ENCODE data around the gene CKLF.
"Not testable (repeated sequence)": the region's sequence is repeated elsewhere in the genome, so short reads cannot be mapped to it uniquely, and the experiment has no call there.

CKLF gene

GRCh38 chr16:66592241-66592640, 39.9 kb downstream of the CKLF start:
- in situ Hi-C loops (cut with HindIII; ENCODE audit: low sequenced_read_pairs): no loop called here

- in situ Hi-C loops (cut with HindIII; ENCODE audit: low sequenced_read_pairs): no loop called here
Observed at GRCh38 chr16:66592814-66593213, 40.4 kb downstream of the CKLF start.

- in situ Hi-C loops (cut with HindIII; ENCODE audit: low sequenced_read_pairs): no loop called here
Observed at GRCh38 chr16:66594739-66595138, 42.4 kb downstream of the CKLF start.

DNA sequence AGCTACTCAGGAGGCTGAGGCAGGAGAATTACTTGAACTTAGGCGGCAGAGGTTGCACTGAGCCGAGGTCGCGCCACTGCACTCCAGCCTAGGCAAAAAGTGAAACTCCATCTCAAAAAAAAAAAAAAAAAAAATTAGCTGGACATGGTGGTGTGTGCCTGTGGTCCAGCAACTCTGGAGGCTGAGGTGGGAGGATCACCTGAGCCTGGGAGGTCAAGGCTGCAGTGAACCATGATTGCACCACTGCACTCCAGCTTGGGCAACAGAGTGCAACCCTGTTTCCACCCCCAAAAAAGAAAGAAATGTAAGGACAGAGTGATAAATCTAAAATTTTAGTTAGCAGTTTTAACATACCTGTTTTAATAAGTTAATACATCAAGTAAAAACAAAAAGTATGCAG, 44.2 kb downstream of the CKLF start:
- in situ Hi-C loops (cut with HindIII; ENCODE audit: low sequenced_read_pairs): not testable (repeated sequence)

- in situ Hi-C loops (cut with HindIII; ENCODE audit: low sequenced_read_pairs): no loop called here
Observed at GRCh38 chr16:66596986-66597848, 44.8 kb downstream of the CKLF start.

DNA sequence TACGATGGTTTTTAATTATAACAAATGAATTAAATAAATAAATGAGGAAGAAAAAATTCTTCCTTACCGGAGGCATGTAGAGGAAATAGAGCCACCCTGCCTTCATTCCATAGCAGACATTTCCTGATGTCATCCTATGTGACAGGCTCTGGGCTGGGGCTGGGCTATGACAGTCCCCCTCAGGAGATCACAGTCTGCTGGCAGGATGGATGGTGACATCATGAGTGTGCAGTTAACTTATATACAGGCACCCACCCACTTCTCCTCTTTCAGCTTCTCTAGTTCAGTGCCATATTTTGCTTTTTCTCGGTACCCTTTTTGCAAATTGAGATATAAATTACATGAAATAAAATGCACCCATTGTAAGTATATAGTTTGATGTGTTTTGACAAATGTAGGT, 45.7 kb downstream of the CKLF start:
- in situ Hi-C loops (cut with HindIII; ENCODE audit: low sequenced_read_pairs): no loop called here

DNA sequence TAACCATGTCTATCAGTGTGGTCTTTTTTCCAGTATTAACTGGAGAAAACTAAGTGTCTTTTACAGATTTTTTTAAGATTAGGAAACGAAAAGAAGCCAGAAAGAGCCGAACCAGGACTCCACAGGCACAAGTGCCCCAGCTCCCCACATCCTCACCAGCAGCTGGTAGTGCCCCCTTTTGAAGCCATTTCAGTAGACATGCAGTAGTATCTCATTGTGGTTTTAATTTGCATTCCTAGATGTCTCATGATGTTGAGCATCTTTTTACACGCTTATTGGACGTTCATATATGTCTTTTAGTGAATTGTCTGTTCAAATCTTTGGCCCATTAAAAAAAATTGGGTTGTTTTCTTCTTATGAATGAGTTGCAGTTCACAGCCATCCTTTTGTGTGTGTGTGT, 47.4 kb downstream of the CKLF start:
- in situ Hi-C loops (cut with HindIII; ENCODE audit: low sequenced_read_pairs): no loop called here

DNA sequence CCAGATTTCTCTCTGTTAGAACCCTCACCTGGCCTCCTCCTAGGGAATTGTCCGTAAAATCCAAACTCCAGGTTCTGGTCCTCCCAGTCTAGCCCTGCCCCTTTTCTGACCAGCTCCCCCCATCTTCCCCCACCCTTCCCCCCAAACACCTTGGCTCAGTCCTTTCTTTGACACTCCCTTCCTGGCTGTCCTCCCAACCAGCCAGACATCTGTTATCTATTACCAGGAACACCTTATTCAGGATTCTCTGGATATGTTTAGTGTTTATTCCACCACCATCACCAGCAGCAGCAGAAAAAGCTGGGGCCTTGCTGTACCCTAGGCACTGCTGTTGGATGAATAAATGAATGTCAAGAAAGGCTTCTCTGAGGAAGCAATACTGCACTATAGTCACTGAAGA, 48.1 kb downstream of the CKLF start:
- in situ Hi-C loops (cut with HindIII; ENCODE audit: low sequenced_read_pairs): no loop called here

- in situ Hi-C loops (cut with HindIII; ENCODE audit: low sequenced_read_pairs): no loop called here
Observed at GRCh38 chr16:66601471-66601870, 49.1 kb downstream of the CKLF start.

- in situ Hi-C loops (cut with HindIII; ENCODE audit: low sequenced_read_pairs): no loop called here
Observed at GRCh38 chr16:66603537-66604375, 51.4 kb downstream of the CKLF start.

- in situ Hi-C loops (cut with HindIII; ENCODE audit: low sequenced_read_pairs): no loop called here
Observed at GRCh38 chr16:66604376-66605176, 52.2 kb downstream of the CKLF start, which contains the start of gene CMTM3. Gene CMTM3, plus strand, starts transcription at chr16:66604704. Its CDS starts 102 bp downstream, at chr16:66604806.

- in situ Hi-C loops (cut with HindIII; ENCODE audit: low sequenced_read_pairs): no loop called here
Observed at GRCh38 chr16:66605177-66605978, 53.0 kb downstream of the CKLF start.

DNA sequence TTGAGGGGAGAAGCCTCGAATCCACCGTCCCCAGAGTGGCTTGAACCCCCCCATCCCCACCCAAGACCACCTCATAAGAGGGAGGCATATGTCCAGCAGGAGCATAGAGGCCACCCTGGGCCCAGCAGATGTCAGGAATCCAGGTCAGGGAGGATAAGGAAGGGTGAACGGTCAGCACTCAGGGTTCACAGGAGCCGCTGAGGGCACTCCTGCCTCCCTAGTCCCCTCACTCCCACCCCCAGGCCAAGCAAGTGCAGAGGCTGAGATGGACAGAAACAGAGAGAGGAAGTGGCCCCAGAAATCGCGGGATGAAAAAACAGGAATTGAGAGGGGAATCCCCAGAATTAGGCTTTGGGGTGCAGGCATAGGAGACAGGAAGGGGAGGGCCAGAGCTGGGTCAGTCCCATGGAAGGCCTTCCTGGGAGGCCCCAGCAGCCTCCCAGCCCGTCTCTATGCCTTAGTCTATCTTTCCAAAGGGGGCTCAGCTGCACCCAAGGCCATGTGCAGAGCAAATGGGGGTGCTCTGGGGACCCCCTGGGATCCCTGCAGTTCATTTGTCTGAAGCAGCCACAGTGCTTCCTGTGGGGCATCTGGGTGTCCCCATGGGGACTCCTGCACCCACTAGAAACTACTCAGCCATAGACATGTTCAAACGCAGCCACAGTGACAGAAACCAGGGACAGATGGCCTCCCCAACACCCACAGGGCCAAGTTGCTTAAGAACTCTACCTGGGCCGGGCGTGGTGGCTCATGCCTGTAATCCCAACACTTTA, 53.8 kb downstream of the CKLF start:
- in situ Hi-C loops (cut with HindIII; ENCODE audit: low sequenced_read_pairs): no loop called here

GRCh38 chr16:66608241-66609138, 56.1 kb downstream of the CKLF start:
- in situ Hi-C loops (cut with HindIII; ENCODE audit: low sequenced_read_pairs): no loop called here

- in situ Hi-C loops (cut with HindIII; ENCODE audit: low sequenced_read_pairs): no loop called here
Observed at GRCh38 chr16:66609139-66609510, 56.7 kb downstream of the CKLF start.

- in situ Hi-C loops (cut with HindIII; ENCODE audit: low sequenced_read_pairs): no loop called here
Observed at GRCh38 chr16:66610111-66610820, 57.9 kb downstream of the CKLF start.

DNA sequence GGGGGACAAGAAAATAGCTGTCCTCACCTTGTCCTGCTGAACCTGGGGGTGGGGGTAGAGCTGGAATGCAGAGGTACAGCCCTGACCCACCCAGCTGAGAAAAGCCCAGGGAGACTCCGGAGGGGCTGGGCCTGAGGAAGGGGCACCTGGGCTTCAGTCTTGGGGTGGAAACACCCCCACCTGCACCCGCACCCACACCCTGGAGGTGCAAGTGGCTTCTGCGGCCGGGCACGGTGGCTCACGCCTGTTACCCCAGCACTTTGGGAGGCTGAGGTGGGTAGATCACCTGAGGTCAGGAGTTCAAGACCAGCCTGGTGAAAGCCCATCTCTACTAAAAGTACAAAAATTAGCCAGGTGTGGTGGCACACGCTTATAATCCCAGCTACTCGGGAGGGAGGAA, 59.5 kb downstream of the CKLF start:
- in situ Hi-C loops (cut with HindIII; ENCODE audit: low sequenced_read_pairs): not testable (repeated sequence)

- in situ Hi-C loops (cut with HindIII; ENCODE audit: low sequenced_read_pairs): no loop called here
Observed at GRCh38 chr16:66612422-66612821, 60.0 kb downstream of the CKLF start.

Data from DLD1 (cell line).